ENCODE data around the gene FAM236C.
"Not testable (repeated sequence)": the region's sequence is repeated elsewhere in the genome, so short reads cannot be mapped to it uniquely, and the experiment has no call there.

- not testable (repeated sequence) for TF ChIP-seq ZFP3 (CRISPR knock-in tag; IDR thresholded peaks at IDR 0.05); TSHZ2 (CRISPR knock-in tag; IDR thresholded peaks at IDR 0.05); CREB5 (CRISPR knock-in tag; IDR thresholded peaks at IDR 0.05; ENCODE audit: low read depth); ZNF70 (CRISPR knock-in tag; IDR thresholded peaks at IDR 0.05)
These were observed 29.9 kb downstream of the FAM236C start for GRCh38 chrX:72942272-72942671.
